ENCODE results near the gene DBH.

DNA sequence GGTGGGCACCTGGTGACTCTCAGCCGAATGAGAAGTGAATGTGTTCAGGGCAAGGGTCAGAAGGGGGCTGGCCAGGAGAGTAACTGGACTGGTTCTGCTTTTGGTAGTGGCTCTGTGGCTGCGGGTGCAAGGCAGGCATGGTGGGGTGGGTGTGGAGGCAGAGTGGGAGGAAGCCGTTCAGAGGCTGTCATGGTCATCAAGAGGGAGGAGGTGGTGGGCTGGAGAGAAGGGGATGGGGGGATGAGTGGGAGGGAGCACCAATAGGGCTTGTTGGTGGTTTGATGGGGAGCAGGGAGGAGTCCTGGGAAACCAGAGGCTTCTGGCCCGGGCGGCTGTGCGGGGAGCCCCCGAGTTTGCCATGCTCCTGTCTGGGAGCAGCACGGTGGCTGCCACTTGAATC lies 40.3 kb upstream of the DBH start:
- TF ChIP-seq, protein P1, sequence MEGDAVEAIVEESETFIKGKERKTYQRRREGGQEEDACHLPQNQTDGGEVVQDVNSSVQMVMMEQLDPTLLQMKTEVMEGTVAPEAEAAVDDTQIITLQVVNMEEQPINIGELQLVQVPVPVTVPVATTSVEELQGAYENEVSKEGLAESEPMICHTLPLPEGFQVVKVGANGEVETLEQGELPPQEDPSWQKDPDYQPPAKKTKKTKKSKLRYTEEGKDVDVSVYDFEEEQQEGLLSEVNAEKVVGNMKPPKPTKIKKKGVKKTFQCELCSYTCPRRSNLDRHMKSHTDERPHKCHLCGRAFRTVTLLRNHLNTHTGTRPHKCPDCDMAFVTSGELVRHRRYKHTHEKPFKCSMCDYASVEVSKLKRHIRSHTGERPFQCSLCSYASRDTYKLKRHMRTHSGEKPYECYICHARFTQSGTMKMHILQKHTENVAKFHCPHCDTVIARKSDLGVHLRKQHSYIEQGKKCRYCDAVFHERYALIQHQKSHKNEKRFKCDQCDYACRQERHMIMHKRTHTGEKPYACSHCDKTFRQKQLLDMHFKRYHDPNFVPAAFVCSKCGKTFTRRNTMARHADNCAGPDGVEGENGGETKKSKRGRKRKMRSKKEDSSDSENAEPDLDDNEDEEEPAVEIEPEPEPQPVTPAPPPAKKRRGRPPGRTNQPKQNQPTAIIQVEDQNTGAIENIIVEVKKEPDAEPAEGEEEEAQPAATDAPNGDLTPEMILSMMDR (IDR thresholded peaks at IDR 0.05): no peak
- no peak for TF ChIP-seq EP300 (IDR thresholded peaks at IDR 0.05)

Data from stomach (tissue), 4 donors.